ENCODE measurements around the gene DYSF.

The DYSF gene

DNA sequence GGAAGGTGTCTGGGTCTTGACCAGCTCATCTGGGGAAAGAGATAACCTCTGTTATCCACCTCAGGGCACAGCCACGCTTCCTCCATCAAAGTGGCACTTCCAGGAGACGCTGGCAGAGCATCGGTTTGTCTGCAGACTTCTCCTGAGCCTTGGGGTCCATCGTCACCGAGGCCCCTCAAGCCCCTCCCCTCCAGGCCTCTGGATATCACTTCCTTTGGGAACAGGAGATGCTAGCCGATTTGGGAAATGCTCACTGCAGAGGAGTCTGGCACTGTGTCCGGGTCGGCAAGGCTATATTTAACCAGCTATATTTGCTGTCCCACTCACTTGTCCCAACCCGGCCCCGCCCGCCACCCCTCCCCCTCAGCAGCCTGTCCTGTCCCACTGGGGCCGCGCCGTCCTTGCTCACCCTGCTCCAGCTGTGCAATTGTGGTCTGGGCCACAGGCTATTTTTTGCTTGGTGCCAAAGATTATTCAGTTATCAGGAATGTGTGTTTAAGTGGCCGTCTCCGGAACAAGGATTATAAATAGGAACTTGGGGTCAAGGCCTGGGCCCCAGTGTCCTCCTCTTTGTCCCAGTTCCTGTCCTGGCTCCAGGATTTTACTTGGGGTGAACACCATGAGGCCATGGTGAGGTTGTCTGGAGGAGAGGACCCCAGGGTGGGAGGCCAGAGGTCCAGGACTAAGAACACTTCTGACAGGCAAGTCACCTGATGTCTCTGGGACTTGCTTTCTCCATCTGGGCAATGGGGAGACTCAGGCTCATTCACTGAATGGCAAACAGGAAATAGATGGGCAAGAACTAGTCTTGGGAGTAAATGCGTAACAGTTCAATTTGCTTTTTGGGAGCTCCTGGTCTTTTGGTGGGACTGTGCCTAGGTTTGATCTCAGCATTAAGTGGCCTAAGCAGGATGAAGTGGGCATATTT is 263.6 kb downstream of the DYSF start:
- Histone ChIP-seq H3K9me3 (ENCODE audit: insufficient read depth, low read length) (no peaks in the 10 kb centered on the region), H3K4me3 (ENCODE audit: low read length) (no peak overlapping the region), H3K36me3 (replicated peaks; ENCODE audit: low read depth, low read length) (no peaks in the 10 kb centered on the region), H3K79me2 (ENCODE audit: low read length) (no peaks in the 10 kb centered on the region), H3K4me1 (ENCODE audit: low read length) (peaks cover 6% of the 10 kb centered on the region; the same call in 1 of the 2 replicates), H4K20me1 (ENCODE audit: insufficient read depth, low read length) (no peaks in the 10 kb centered on the region; the same call in 1 of the 2 replicates), H3K27ac (ENCODE audit: low read length) (no peak overlapping the region), H3K4me2 (ENCODE audit: low read length) (no peak overlapping the region), H3K27me3 (ENCODE audit: low read depth, low read length) (peaks cover 5% of the 10 kb centered on the region), H2AFZ (ENCODE audit: low read depth, low read length) (no peak overlapping the region), H3K9ac (ENCODE audit: low read length) (no peak overlapping the region)
- no peak for TF ChIP-seq EZH2phosphoT487 (IDR thresholded peaks at IDR 0.05; ENCODE audit: low read depth)
- TF ChIP-seq, protein P1, sequence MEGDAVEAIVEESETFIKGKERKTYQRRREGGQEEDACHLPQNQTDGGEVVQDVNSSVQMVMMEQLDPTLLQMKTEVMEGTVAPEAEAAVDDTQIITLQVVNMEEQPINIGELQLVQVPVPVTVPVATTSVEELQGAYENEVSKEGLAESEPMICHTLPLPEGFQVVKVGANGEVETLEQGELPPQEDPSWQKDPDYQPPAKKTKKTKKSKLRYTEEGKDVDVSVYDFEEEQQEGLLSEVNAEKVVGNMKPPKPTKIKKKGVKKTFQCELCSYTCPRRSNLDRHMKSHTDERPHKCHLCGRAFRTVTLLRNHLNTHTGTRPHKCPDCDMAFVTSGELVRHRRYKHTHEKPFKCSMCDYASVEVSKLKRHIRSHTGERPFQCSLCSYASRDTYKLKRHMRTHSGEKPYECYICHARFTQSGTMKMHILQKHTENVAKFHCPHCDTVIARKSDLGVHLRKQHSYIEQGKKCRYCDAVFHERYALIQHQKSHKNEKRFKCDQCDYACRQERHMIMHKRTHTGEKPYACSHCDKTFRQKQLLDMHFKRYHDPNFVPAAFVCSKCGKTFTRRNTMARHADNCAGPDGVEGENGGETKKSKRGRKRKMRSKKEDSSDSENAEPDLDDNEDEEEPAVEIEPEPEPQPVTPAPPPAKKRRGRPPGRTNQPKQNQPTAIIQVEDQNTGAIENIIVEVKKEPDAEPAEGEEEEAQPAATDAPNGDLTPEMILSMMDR (IDR thresholded peaks at IDR 0.05; ENCODE audit: low read depth, low read length): no peak

DNA sequence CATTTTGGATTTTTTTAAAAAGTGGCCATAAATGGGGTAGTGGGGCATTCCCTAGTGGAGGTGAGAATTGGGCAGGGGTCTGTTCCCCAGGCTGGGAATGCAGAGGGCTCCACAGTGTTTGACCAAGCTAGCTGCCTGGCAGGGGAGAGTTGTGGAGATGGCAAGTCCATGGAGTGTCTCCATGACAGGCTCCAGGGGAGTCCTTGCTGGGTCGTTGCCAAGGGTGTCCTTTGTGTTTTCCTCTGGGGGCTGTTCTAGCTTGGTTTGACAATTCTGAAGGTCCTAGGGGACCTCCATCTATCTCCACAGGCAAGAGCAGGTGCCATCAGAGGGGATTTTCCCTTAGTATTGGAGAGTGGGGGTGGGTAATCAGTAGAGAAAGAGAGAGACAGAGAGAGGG is 265.3 kb downstream of the DYSF start:
- Histone ChIP-seq H3K79me2 (ENCODE audit: low read length) (no peaks in the 10 kb centered on the region), H3K27me3 (ENCODE audit: low read depth, low read length) (no peaks in the 10 kb centered on the region; the same call in 1 of the 2 replicates), H3K4me2 (ENCODE audit: low read length) (no peak overlapping the region), H3K36me3 (replicated peaks; ENCODE audit: low read depth, low read length) (no peaks in the 10 kb centered on the region), H3K4me1 (ENCODE audit: low read length) (peaks cover 6% of the 10 kb centered on the region; the same call in 1 of the 2 replicates), H3K9ac (ENCODE audit: low read length) (no peak overlapping the region), H4K20me1 (ENCODE audit: insufficient read depth, low read length) (no peaks in the 10 kb centered on the region; the same call in 1 of the 2 replicates), H3K27ac (ENCODE audit: low read length) (no peak overlapping the region), H2AFZ (ENCODE audit: low read depth, low read length) (no peak overlapping the region), H3K4me3 (ENCODE audit: low read length) (no peak overlapping the region), H3K9me3 (ENCODE audit: insufficient read depth, low read length) (no peaks in the 10 kb centered on the region)
- no peak for TF ChIP-seq EZH2phosphoT487 (IDR thresholded peaks at IDR 0.05; ENCODE audit: low read depth)
- TF ChIP-seq, protein P1 (IDR thresholded peaks at IDR 0.05; ENCODE audit: low read depth, low read length): no peak

DNA sequence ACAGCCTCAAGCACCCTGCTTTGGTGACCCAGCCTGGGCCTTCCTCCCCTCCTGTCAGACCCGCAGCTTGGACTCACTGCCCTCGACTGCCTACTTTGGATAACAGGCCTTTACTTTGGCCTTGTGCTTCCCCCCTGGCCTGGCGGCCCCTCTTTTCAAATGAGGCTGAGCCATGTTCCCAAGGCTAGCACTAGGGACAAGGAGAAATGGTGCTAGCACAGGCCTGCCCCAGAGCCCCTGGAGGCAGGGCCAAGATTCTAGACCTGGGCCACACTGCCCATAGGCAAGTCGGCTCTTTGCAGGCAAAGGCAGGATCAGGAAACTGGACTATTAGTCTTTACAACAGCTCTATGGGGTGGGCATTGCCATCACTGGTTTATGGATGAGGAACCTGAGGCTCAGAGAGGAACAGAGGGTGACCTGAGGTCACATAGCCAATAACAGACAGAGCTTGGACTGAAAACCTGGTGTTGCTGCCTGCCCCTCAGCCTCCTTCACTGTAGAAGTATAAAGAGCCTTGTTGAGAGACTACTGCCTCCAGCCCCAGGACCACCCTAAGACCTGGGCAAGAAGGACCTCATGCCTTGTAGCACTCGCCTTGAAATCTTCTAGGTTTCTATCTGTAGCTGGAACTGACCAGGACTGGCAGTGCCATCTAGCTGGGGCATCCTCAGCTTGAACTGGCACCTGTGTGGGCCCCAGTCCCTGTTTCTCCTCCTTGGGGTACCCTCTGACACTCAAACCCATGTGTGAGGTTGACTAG is 266.3 kb downstream of the DYSF start:
- H3K4me2 ChIP-seq (ENCODE audit: low read length): no peak overlapping the region
- peaks cover 4% of the 10 kb centered on the region; the same call in 1 of the 2 replicates for H3K9me3 ChIP-seq (ENCODE audit: insufficient read depth, low read length)
- no peak overlapping the region for H3K4me3 ChIP-seq (ENCODE audit: low read length)
- no peaks in the 10 kb centered on the region for H3K79me2 ChIP-seq (ENCODE audit: low read length)
- no peak overlapping the region for H3K9ac ChIP-seq (ENCODE audit: low read length)
- H3K4me1 ChIP-seq (ENCODE audit: low read length): peaks cover 6% of the 10 kb centered on the region; the same call in 1 of the 2 replicates
- H3K27me3 ChIP-seq (ENCODE audit: low read depth, low read length): no peaks in the 10 kb centered on the region; the same call in 1 of the 2 replicates
- no peaks in the 10 kb centered on the region for H3K36me3 ChIP-seq (replicated peaks; ENCODE audit: low read depth, low read length)
- no peaks in the 10 kb centered on the region; the same call in 1 of the 2 replicates for H4K20me1 ChIP-seq (ENCODE audit: insufficient read depth, low read length)
- H3K27ac ChIP-seq (ENCODE audit: low read length): no peak overlapping the region
- no peak overlapping the region for H2AFZ ChIP-seq (ENCODE audit: low read depth, low read length)
- TF ChIP-seq EZH2phosphoT487 (IDR thresholded peaks at IDR 0.05; ENCODE audit: low read depth): no peak
- TF ChIP-seq, protein P1 (IDR thresholded peaks at IDR 0.05; ENCODE audit: low read depth, low read length): no peak

DNA sequence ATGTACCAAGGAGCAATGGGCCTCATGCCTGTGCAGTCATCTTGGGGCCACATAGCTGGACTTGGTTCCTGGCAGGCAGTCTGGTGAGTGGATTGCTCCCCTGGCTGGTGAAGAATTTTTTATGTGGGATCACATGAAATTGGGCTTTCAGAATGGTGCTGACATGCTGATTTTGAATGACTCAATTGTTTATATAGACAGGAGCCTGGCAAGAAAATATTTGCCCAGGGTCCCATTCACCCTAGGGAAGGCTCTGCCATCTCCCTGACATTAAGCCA is 266.9 kb downstream of the DYSF start:
- no peaks in the 10 kb centered on the region for H3K79me2 ChIP-seq (ENCODE audit: low read length)
- H3K4me3 ChIP-seq (ENCODE audit: low read length): no peak overlapping the region
- no peak overlapping the region for H3K9ac ChIP-seq (ENCODE audit: low read length)
- no peaks in the 10 kb centered on the region; the same call in 1 of the 2 replicates for H4K20me1 ChIP-seq (ENCODE audit: insufficient read depth, low read length)
- peaks cover 9% of the 10 kb centered on the region; the same call in 1 of the 2 replicates for H3K9me3 ChIP-seq (ENCODE audit: insufficient read depth, low read length)
- H3K27ac ChIP-seq (ENCODE audit: low read length): no peak overlapping the region
- H3K4me1 ChIP-seq (ENCODE audit: low read length): peaks cover 6% of the 10 kb centered on the region; the same call in 1 of the 2 replicates
- H3K36me3 ChIP-seq (replicated peaks; ENCODE audit: low read depth, low read length): no peaks in the 10 kb centered on the region
- TF ChIP-seq EZH2phosphoT487 (IDR thresholded peaks at IDR 0.05; ENCODE audit: low read depth): no peak
- TF ChIP-seq, protein P1 (IDR thresholded peaks at IDR 0.05; ENCODE audit: low read depth, low read length): no peak
- H2AFZ ChIP-seq (ENCODE audit: low read depth, low read length): no peak overlapping the region
- no peak overlapping the region for H3K4me2 ChIP-seq (ENCODE audit: low read length)
- no peaks in the 10 kb centered on the region; the same call in 1 of the 2 replicates for H3K27me3 ChIP-seq (ENCODE audit: low read depth, low read length)
